ENCODE results near the gene MCCC1. TPM values are rescaled to one million over a fixed set of nuclear protein-coding genes. Genes with fewer than 3 reads are reported as not detected.

MCCC1 gene
- total RNA-seq, 1 donor from 2014 or later, result 57.8 TPM

GRCh38 chr3:182967218-182968204, 131.8 kb downstream of the MCCC1 start:
- intact Hi-C loops (cut with DNase I), result no loop called here
- no peak for ATAC-seq (ENCODE audit: poor library complexity)

DNA sequence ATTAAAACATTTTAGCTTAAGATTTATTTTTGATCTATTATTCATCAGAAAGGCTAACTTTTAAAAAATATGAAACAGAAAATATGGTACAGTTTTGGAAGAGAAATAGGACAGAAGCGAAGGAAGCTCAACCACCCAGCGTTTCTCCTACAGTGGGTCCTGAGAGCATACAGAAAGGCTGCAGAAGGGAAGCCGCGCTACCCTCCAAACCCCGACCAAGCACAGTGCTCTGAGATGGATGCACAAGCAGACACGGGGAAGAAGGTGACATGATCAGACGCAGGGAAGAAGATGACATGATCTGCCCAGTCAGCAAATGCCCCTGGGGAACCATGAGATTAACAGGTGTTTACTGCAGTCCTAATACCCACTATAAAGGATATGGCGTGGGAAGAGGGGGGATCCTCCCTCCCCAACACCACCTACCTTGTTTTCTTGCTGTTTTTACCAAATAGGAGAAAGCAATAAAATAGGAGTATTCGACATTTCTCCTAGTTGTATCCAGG, 133.4 kb downstream of the MCCC1 start:
- no peak for ATAC-seq (ENCODE audit: poor library complexity)

More at GRCh38 chr3:182967218-182968204, 131.8 kb downstream of the MCCC1 start:
- no peak for DNase-seq

More for the DNA sequence above, 133.4 kb downstream of the MCCC1 start:
- no peak for DNase-seq
- intact Hi-C loops (cut with DNase I), result no loop called here

Other genes starting within 250 kb of the MCCC1 start
- gene DCUN1D1, start 119.0 kb downstream of the MCCC1 start, total RNA-seq, result 32.2 TPM
- gene LAMP3, start 63.2 kb upstream of the MCCC1 start, total RNA-seq, result not detected
- gene B3GNT5, start 153.8 kb upstream of the MCCC1 start, total RNA-seq, result 1.3 TPM